Stromal cell of bone marrow (primary cell): ENCODE measurements around the gene DNAH8.
A peak's percentile ranks its signal among the peaks of the same experiment; 100 is the strongest.
"Not testable (repeated sequence)": the region's sequence is repeated elsewhere in the genome, so short reads cannot be mapped to it uniquely, and the experiment has no call there.

Source experiments
- DNase-seq: peaks from one replicate; pipeline ENCODE4 v3.0.0-alpha.2; 2012; ENCODE audit warnings: low read depth

The DNAH8 gene

GRCh38 chr6:38837101-38837500 lies 122.0 kb downstream of the DNAH8 start:
- DNase-seq, result no peak

- DNase-seq, result no peak
These were observed 128.7 kb downstream of the DNAH8 start for GRCh38 chr6:38843798-38844197.

- no peak for DNase-seq
These were observed 130.8 kb downstream of the DNAH8 start for GRCh38 chr6:38845931-38846330.

GRCh38 chr6:38846361-38846760 lies 131.2 kb downstream of the DNAH8 start:
- DNase-seq, result no peak

GRCh38 chr6:38846844-38847243 lies 131.7 kb downstream of the DNAH8 start:
- peak; percentile 9 for DNase-seq

GRCh38 chr6:38847497-38847896 lies 132.4 kb downstream of the DNAH8 start:
- no peak for DNase-seq

GRCh38 chr6:38848760-38849159 lies 133.6 kb downstream of the DNAH8 start:
- DNase-seq, result no peak

GRCh38 chr6:38852215-38852614 lies 137.1 kb downstream of the DNAH8 start:
- DNase-seq, result no peak

GRCh38 chr6:38853236-38853635 lies 138.1 kb downstream of the DNAH8 start:
- no peak for DNase-seq

- DNase-seq, result no peak
These were observed 141.4 kb downstream of the DNAH8 start for GRCh38 chr6:38856492-38856891.

GRCh38 chr6:38857815-38858214 lies 142.7 kb downstream of the DNAH8 start:
- DNase-seq, result no peak

- no peak for DNase-seq
These were observed 144.9 kb downstream of the DNAH8 start for GRCh38 chr6:38860041-38860440.

- no peak for DNase-seq
These were observed 146.9 kb downstream of the DNAH8 start for GRCh38 chr6:38861926-38862401.

- DNase-seq, result no peak
These were observed 150.5 kb downstream of the DNAH8 start for GRCh38 chr6:38865521-38866174.

GRCh38 chr6:38867726-38868125 lies 152.6 kb downstream of the DNAH8 start:
- no peak for DNase-seq

GRCh38 chr6:38871741-38872568 lies 156.8 kb downstream of the DNAH8 start:
- peak; percentile 30 for DNase-seq

GRCh38 chr6:38873001-38873400 lies 157.9 kb downstream of the DNAH8 start:
- DNase-seq, result no peak

- not testable (repeated sequence) for DNase-seq
These were observed 158.7 kb downstream of the DNAH8 start for GRCh38 chr6:38873816-38874215.

GRCh38 chr6:38876475-38876874 lies 161.4 kb downstream of the DNAH8 start:
- DNase-seq, result peak; percentile 43

GRCh38 chr6:38877721-38878120 lies 162.6 kb downstream of the DNAH8 start:
- no peak for DNase-seq

GRCh38 chr6:38882157-38882556 lies 167.0 kb downstream of the DNAH8 start:
- DNase-seq, result no peak

GRCh38 chr6:38897507-38897906 lies 182.4 kb downstream of the DNAH8 start:
- DNase-seq, result no peak

- DNase-seq, result no peak
These were observed 186.9 kb downstream of the DNAH8 start for GRCh38 chr6:38901802-38902522.
